Measurements from ENCODE around the gene GAL3ST3. TPM values are rescaled to one million over a fixed set of nuclear protein-coding genes. Genes with fewer than 3 reads are reported as not detected.
A peak's percentile ranks its signal among the peaks of the same experiment; 100 is the strongest.

The GAL3ST3 gene
- total RNA-seq, 1 donor: not detected

DNA sequence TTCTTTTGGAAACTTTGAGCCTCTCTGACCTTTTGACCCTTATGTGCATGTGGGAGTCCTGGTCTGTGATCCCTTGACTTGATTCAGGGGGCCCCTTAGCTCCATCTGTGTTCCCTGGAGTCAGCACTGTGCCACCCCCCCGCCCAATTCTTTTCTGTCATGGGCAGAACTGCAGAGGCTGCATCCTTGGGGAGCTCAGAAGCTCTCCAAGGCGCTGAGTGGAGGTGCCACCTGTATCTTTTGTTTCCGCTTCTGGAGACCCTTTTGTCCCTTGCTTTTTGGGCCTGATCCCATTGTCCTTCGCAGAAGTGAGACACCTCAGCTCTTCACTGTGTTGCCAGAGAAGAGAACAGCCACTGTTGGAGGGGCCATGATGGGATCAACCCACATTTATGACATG, 18.7 kb upstream of the GAL3ST3 start:
- H3K9me3 ChIP-seq (ENCODE audit: low read depth, low read length): no peaks in the 10 kb centered on the region
- peak overlapping the region; percentile 95 for H3K27ac ChIP-seq (ENCODE audit: low read depth, low read length)
- H3K36me3 ChIP-seq (ENCODE audit: insufficient read depth, low read length): peaks cover 67% of the 10 kb centered on the region
- no peaks in the 10 kb centered on the region for H3K27me3 ChIP-seq (ENCODE audit: insufficient read depth, low read length)
- no peak overlapping the region for H3K4me2 ChIP-seq (ENCODE audit: insufficient read depth, low read length)
- DNase-seq (ENCODE audit: insufficient read length, low spot score, missing footprints): no peak
- H4K20me1 ChIP-seq (ENCODE audit: insufficient read depth, low read length): peaks cover 19% of the 10 kb centered on the region
- H3K4me3 ChIP-seq (ENCODE audit: insufficient read depth, low read length): no peak overlapping the region
- H2AFZ ChIP-seq (ENCODE audit: low read length): no peak overlapping the region
- H3K79me2 ChIP-seq (ENCODE audit: insufficient read depth, low read length): peaks cover 48% of the 10 kb centered on the region
- TF ChIP-seq, protein P1, sequence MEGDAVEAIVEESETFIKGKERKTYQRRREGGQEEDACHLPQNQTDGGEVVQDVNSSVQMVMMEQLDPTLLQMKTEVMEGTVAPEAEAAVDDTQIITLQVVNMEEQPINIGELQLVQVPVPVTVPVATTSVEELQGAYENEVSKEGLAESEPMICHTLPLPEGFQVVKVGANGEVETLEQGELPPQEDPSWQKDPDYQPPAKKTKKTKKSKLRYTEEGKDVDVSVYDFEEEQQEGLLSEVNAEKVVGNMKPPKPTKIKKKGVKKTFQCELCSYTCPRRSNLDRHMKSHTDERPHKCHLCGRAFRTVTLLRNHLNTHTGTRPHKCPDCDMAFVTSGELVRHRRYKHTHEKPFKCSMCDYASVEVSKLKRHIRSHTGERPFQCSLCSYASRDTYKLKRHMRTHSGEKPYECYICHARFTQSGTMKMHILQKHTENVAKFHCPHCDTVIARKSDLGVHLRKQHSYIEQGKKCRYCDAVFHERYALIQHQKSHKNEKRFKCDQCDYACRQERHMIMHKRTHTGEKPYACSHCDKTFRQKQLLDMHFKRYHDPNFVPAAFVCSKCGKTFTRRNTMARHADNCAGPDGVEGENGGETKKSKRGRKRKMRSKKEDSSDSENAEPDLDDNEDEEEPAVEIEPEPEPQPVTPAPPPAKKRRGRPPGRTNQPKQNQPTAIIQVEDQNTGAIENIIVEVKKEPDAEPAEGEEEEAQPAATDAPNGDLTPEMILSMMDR (IDR thresholded peaks at IDR 0.05; ENCODE audit: extremely low read depth, low read depth, low read length): no peak
- H3K4me1 ChIP-seq (ENCODE audit: insufficient read depth, low read length): peaks cover 21% of the 10 kb centered on the region

DNA sequence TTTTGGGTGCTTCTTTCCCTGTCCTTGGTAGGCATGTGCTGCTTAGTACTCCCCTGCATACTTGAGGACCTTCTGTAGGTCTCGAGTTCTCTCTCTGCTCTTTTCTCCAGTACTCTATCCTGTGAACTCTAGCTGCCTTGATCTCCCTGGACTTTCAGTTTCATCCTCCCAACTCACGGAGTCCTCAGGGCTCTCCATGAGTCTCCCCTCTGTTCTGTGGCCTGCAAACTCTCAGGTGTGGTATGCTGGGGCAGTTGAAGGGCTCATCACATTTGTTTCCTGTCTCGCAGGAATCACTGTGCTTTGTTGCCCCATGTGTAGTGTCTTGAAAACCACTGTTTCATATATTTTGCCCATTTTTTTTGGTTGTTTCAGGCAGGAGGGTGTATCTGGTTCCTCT, 17.8 kb upstream of the GAL3ST3 start:
- TF ChIP-seq, protein P1 (IDR thresholded peaks at IDR 0.05; ENCODE audit: extremely low read depth, low read depth, low read length): no peak
- H3K79me2 ChIP-seq (ENCODE audit: insufficient read depth, low read length): peaks cover 42% of the 10 kb centered on the region
- H3K36me3 ChIP-seq (ENCODE audit: insufficient read depth, low read length): peaks cover 75% of the 10 kb centered on the region
- no peak overlapping the region for H3K4me2 ChIP-seq (ENCODE audit: insufficient read depth, low read length)
- no peak overlapping the region for H2AFZ ChIP-seq (ENCODE audit: low read length)
- no peak for DNase-seq (ENCODE audit: insufficient read length, low spot score, missing footprints)
- peaks cover 17% of the 10 kb centered on the region for H4K20me1 ChIP-seq (ENCODE audit: insufficient read depth, low read length)
- no peak overlapping the region for H3K4me3 ChIP-seq (ENCODE audit: insufficient read depth, low read length)
- no peaks in the 10 kb centered on the region for H3K9me3 ChIP-seq (ENCODE audit: low read depth, low read length)
- H3K4me1 ChIP-seq (ENCODE audit: insufficient read depth, low read length): peaks cover 16% of the 10 kb centered on the region
- no peaks in the 10 kb centered on the region for H3K27me3 ChIP-seq (ENCODE audit: insufficient read depth, low read length)
- no peak overlapping the region for H3K27ac ChIP-seq (ENCODE audit: low read depth, low read length)

DNA sequence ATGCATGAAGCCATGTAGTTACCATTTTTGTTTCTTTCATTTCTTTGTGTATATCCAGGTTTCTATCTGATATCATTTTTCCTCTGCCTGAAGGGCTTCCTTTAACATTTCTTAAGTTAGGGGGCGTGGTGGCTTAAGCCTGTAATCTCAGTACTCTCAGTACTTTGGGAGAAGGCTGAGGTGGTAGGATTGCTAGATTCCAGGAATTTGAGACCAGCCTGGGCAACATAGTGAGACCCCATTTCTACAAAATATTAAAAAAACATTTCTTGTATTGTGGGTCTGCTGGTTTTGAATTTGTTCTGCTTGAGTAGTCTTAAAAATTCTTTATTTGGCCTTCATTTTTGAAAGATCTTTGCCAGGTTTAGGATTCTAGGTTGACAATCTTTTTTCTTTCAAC, 15.6 kb upstream of the GAL3ST3 start:
- Histone ChIP-seq H2AFZ (ENCODE audit: low read length) (no peak overlapping the region), H3K4me2 (ENCODE audit: insufficient read depth, low read length) (no peak overlapping the region), H3K4me1 (ENCODE audit: insufficient read depth, low read length) (peaks cover 15% of the 10 kb centered on the region), H3K27me3 (ENCODE audit: insufficient read depth, low read length) (no peaks in the 10 kb centered on the region), H3K4me3 (ENCODE audit: insufficient read depth, low read length) (no peak overlapping the region), H3K9me3 (ENCODE audit: low read depth, low read length) (no peaks in the 10 kb centered on the region), H3K79me2 (ENCODE audit: insufficient read depth, low read length) (peaks cover 49% of the 10 kb centered on the region), H3K27ac (ENCODE audit: low read depth, low read length) (no peak overlapping the region), H4K20me1 (ENCODE audit: insufficient read depth, low read length) (peaks cover 14% of the 10 kb centered on the region), H3K36me3 (ENCODE audit: insufficient read depth, low read length) (peaks cover 97% of the 10 kb centered on the region)
- TF ChIP-seq, protein P1 (IDR thresholded peaks at IDR 0.05; ENCODE audit: extremely low read depth, low read depth, low read length): no peak
- DNase-seq (ENCODE audit: insufficient read length, low spot score, missing footprints): no peak

DNA sequence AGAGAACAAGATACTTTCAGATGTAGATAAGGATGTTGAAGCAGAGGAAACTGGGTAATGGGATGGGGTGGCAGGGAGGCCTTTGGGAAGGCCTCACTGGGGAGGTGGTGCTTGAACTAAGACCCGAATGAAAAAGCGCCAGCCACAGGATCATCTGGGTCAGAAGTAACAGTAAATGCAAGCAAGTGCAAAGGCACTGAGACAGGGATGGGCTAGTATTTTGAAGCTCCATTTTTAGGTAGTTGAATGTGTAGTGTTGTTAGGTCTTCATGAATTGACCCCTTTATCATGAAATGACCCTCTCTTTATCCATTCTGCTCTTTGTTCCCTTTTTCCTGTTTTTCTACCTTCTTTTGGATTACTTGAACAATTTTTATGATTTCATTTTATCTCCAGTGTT, 14.9 kb upstream of the GAL3ST3 start:
- Histone ChIP-seq H3K27ac (ENCODE audit: low read depth, low read length) (no peak overlapping the region), H3K4me1 (ENCODE audit: insufficient read depth, low read length) (peaks cover 8% of the 10 kb centered on the region), H3K9me3 (ENCODE audit: low read depth, low read length) (no peaks in the 10 kb centered on the region), H3K79me2 (ENCODE audit: insufficient read depth, low read length) (peaks cover 49% of the 10 kb centered on the region), H3K27me3 (ENCODE audit: insufficient read depth, low read length) (no peaks in the 10 kb centered on the region), H4K20me1 (ENCODE audit: insufficient read depth, low read length) (peaks cover 11% of the 10 kb centered on the region), H3K36me3 (ENCODE audit: insufficient read depth, low read length) (peaks cover 100% of the 10 kb centered on the region), H3K4me2 (ENCODE audit: insufficient read depth, low read length) (no peak overlapping the region), H3K4me3 (ENCODE audit: insufficient read depth, low read length) (no peak overlapping the region), H2AFZ (ENCODE audit: low read length) (no peak overlapping the region)
- TF ChIP-seq, protein P1 (IDR thresholded peaks at IDR 0.05; ENCODE audit: extremely low read depth, low read depth, low read length): no peak
- no peak for DNase-seq (ENCODE audit: insufficient read length, low spot score, missing footprints)

Data from osteoblast (primary cell).